K562 (cell line): Measurements from ENCODE around the gene NBEAL1. TPM values are rescaled to one million over a fixed set of nuclear protein-coding genes. Genes with fewer than 3 reads are reported as not detected.

Source experiments
- CBX5 ChIP-seq: IDR thresholded peaks from 2 replicates; pipeline ENCODE4 v1.6.1; 2014; ENCODE audit warnings: low read depth, borderline replicate concordance
- E2F1 ChIP-seq: sonication (generic); formaldehyde crosslinking; IDR thresholded peaks from 2 replicates; pipeline ENCODE4 v1.8.1; 2023; ENCODE audit warnings: mild to moderate bottlenecking, missing genetic modification reagents, moderate library complexity
- HMGXB4 ChIP-seq: sonication (generic); formaldehyde crosslinking; IDR thresholded peaks from 2 replicates; pipeline ENCODE4 v1.8.1; 2023; ENCODE audit warnings: mild to moderate bottlenecking, missing genetic modification reagents
- KAT7 ChIP-seq: sonication (generic); formaldehyde crosslinking; IDR thresholded peaks from 2 replicates; pipeline ENCODE4 v1.8.0; 2022; ENCODE audit warnings: missing genetic modification reagents, mild to moderate bottlenecking, borderline replicate concordance
- MCM3 ChIP-seq: fragments of 450-650 bp; IDR thresholded peaks from 2 replicates; pipeline ENCODE4 v1.6.1; 2016
- NR2C1 ChIP-seq, 2 experiments: fragments of 450-650 bp; IDR thresholded peaks; 2 replicates each; pipeline ENCODE4 v1.6.1; 2017; ENCODE audit warnings: mild to moderate bottlenecking in 2 of 2, antibody characterized with exemption in 1 of 2, inconsistent platforms in 1 of 2, missing compliant biosample characterization in 1 of 2, missing genetic modification characterization in 1 of 2
- POLR2G ChIP-seq: fragments of 200-400 bp; formaldehyde crosslinking; IDR thresholded peaks from 2 replicates; pipeline ENCODE4 v1.6.1; 2017; ENCODE audit warnings: low read depth, mild to moderate bottlenecking, antibody characterized with exemption, low read length, moderate library complexity
- PRPF4 ChIP-seq: fragments of 200-400 bp; formaldehyde crosslinking; IDR thresholded peaks from one replicate; pipeline ENCODE4 v1.6.1; 2017; ENCODE audit warnings: low read length, low read depth, mild to moderate bottlenecking; ENCODE audit not compliant: insufficient read depth, poor library complexity, severe bottlenecking
- RBFOX2 ChIP-seq: fragments of 200-400 bp; formaldehyde crosslinking; IDR thresholded peaks from 2 replicates; pipeline ENCODE4 v1.6.1; 2017; ENCODE audit warnings: low read depth, mild to moderate bottlenecking, low read length, moderate library complexity
- ZBTB7A ChIP-seq: IDR thresholded peaks from 2 replicates; pipeline ENCODE4 v1.6.1; 2011; ENCODE audit warnings: low read depth, mild to moderate bottlenecking, low read length, moderate library complexity, borderline replicate concordance; ENCODE audit not compliant: control insufficient read depth
- ZNF584 ChIP-seq: fragments of 200-800 bp; sonication (Bioruptor generic); IDR thresholded peaks from 2 replicates; pipeline ENCODE4 v1.6.1; 2016; ENCODE audit warnings: low read depth, mild to moderate bottlenecking, missing genetic modification characterization, missing compliant biosample characterization
- polyA plus RNA-seq, 8 experiments: library from polyadenylated mRNA; depleted of rRNA in 4 of 8; stranded (reverse) in 5 of 8; unstranded in 3 of 8; fragments of >200 nt; fragmentation: Nextera tagmentation in 2 of 8; fragmentation: Illumina TruSeq in 1 of 8; extraction: Ambion mirVana in 2 of 8; extraction: Trizol in 1 of 8; gene quantifications; 2 replicates each; pipeline versions ENCODE4 v1.2.1 to v1.2.3, GENCODE V29; 2011 to 2014; ENCODE audit warnings: inconsistent platforms in 1 of 8, missing spikeins in 1 of 8
- total RNA-seq, 7 experiments: library from RNA; depleted of rRNA in 6 of 7; stranded (reverse); fragments of >200 nt in 6 of 7; fragmentation: Illumina TruSeq in 2 of 7; extraction: Trizol in 2 of 7; gene quantifications; 2 replicates each; pipeline versions ENCODE4 v1.2.1 to v1.2.3, GENCODE V29; 2011 to 2021; ENCODE audit warnings: low replicate concordance in 1 of 7
- TF ChIP-seq, protein P1 (sequence below): sonication (generic); formaldehyde crosslinking; IDR thresholded peaks from 2 replicates; pipeline ENCODE4 v1.8.0; 2022; ENCODE audit warnings: mild to moderate bottlenecking, missing genetic modification reagents
- TF ChIP-seq, protein P2 (sequence below): sonication (generic); formaldehyde crosslinking; IDR thresholded peaks from 2 replicates; pipeline ENCODE4 v1.8.1; 2023; ENCODE audit warnings: missing genetic modification reagents, mild to moderate bottlenecking, borderline replicate concordance
- TF ChIP-seq, protein P3 (sequence below): fragments of 450-650 bp; IDR thresholded peaks from 2 replicates; pipeline ENCODE4 v1.6.1; 2014; ENCODE audit warnings: low read depth, mild to moderate bottlenecking, moderate library complexity, borderline replicate concordance

Gene NBEAL1
- total and polyA plus RNA-seq, 9 of the 15 experiments (the other 6 are each of a cell fraction or from before 2014, with no cell fraction given) = 2.1 to 13.5 (median 7.3) TPM

GRCh38 chr2:203238704-203239526, 224.2 kb downstream of the NBEAL1 start, which contains the start of gene CYP20A1 (continued):
- TF ChIP-seq NR2C1 (IDR thresholded peaks at IDR 0.05) = no peak
- peak; percentile 26; the same call in 1 of the 2 replicates for TF ChIP-seq NR2C1 (tag; IDR thresholded peaks at IDR 0.05)
- no peak for TF ChIP-seq MCM3
- peak; percentile 54 for TF ChIP-seq PRPF4
- TF ChIP-seq, protein P1, sequence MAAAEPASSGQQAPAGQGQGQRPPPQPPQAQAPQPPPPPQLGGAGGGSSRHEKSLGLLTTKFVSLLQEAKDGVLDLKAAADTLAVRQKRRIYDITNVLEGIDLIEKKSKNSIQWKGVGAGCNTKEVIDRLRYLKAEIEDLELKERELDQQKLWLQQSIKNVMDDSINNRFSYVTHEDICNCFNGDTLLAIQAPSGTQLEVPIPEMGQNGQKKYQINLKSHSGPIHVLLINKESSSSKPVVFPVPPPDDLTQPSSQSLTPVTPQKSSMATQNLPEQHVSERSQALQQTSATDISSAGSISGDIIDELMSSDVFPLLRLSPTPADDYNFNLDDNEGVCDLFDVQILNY (CRISPR knock-in tag) = no peak
- TF ChIP-seq, protein P2, sequence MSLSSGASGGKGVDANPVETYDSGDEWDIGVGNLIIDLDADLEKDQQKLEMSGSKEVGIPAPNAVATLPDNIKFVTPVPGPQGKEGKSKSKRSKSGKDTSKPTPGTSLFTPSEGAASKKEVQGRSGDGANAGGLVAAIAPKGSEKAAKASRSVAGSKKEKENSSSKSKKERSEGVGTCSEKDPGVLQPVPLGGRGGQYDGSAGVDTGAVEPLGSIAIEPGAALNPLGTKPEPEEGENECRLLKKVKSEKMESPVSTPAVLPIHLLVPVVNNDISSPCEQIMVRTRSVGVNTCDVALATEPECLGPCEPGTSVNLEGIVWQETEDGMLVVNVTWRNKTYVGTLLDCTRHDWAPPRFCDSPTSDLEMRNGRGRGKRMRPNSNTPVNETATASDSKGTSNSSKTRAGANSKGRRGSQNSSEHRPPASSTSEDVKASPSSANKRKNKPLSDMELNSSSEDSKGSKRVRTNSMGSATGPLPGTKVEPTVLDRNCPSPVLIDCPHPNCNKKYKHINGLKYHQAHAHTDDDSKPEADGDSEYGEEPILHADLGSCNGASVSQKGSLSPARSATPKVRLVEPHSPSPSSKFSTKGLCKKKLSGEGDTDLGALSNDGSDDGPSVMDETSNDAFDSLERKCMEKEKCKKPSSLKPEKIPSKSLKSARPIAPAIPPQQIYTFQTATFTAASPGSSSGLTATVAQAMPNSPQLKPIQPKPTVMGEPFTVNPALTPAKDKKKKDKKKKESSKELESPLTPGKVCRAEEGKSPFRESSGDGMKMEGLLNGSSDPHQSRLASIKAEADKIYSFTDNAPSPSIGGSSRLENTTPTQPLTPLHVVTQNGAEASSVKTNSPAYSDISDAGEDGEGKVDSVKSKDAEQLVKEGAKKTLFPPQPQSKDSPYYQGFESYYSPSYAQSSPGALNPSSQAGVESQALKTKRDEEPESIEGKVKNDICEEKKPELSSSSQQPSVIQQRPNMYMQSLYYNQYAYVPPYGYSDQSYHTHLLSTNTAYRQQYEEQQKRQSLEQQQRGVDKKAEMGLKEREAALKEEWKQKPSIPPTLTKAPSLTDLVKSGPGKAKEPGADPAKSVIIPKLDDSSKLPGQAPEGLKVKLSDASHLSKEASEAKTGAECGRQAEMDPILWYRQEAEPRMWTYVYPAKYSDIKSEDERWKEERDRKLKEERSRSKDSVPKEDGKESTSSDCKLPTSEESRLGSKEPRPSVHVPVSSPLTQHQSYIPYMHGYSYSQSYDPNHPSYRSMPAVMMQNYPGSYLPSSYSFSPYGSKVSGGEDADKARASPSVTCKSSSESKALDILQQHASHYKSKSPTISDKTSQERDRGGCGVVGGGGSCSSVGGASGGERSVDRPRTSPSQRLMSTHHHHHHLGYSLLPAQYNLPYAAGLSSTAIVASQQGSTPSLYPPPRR (CRISPR knock-in tag) = no peak
- TF ChIP-seq, protein P3, sequence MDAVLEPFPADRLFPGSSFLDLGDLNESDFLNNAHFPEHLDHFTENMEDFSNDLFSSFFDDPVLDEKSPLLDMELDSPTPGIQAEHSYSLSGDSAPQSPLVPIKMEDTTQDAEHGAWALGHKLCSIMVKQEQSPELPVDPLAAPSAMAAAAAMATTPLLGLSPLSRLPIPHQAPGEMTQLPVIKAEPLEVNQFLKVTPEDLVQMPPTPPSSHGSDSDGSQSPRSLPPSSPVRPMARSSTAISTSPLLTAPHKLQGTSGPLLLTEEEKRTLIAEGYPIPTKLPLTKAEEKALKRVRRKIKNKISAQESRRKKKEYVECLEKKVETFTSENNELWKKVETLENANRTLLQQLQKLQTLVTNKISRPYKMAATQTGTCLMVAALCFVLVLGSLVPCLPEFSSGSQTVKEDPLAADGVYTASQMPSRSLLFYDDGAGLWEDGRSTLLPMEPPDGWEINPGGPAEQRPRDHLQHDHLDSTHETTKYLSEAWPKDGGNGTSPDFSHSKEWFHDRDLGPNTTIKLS = peak; percentile 98
- peak; percentile 30; the same call in 1 of the 2 replicates for TF ChIP-seq CBX5
- peak; percentile 97 for TF ChIP-seq RBFOX2
- TF ChIP-seq ZNF584 = no peak
- TF ChIP-seq HMGXB4 = peak; percentile 42; the same call in 1 of the 2 replicates
- TF ChIP-seq KAT7 (CRISPR knock-in tag) = peak; percentile 81; the same call in 1 of the 2 replicates
- TF ChIP-seq ZBTB7A = peak; percentile 38
- TF ChIP-seq E2F1 (CRISPR knock-in tag) = peak; percentile 76; the same call in 1 of the 2 replicates
- peak; percentile 98 for TF ChIP-seq POLR2G
